Muscle layer of duodenum (tissue), 2 donors: Measurements from ENCODE around the gene NDOR1.

Experiments used
- H3K27ac ChIP-seq: one replicate; pipeline ENCODE4 v1.7.0; 2013; ENCODE audit warnings: mild to moderate bottlenecking, low read length
- H3K27me3 ChIP-seq: one replicate; pipeline ENCODE4 v1.7.0; 2013; ENCODE audit warnings: low read depth, mild to moderate bottlenecking, control low read depth, low read length
- H3K36me3 ChIP-seq, 2 donors: one replicate each; pipeline ENCODE4 v1.7.0; 2013; ENCODE audit warnings: low read length in 2 of 2, control low read depth in 1 of 2, mild to moderate bottlenecking in 1 of 2; ENCODE audit not compliant: insufficient read depth in 2 of 2, control insufficient read depth in 1 of 2
- H3K4me1 ChIP-seq, 2 donors: one replicate each; pipeline ENCODE4 v1.7.0; 2013; ENCODE audit warnings: low read length in 2 of 2, mild to moderate bottlenecking in 2 of 2, control low read depth in 1 of 2, moderate library complexity in 1 of 2; ENCODE audit not compliant: insufficient read depth in 2 of 2, control insufficient read depth in 1 of 2
- H3K4me3 ChIP-seq, 2 donors: one replicate each; pipeline ENCODE4 v1.7.0; 2013; ENCODE audit warnings: low read length in 2 of 2, low read depth in 1 of 2, mild to moderate bottlenecking in 1 of 2
- H3K9me3 ChIP-seq, 2 donors: one replicate each; pipeline ENCODE4 v1.7.0; 2013; ENCODE audit warnings: low read length in 2 of 2, control low read depth in 1 of 2, mild to moderate bottlenecking in 1 of 2; ENCODE audit not compliant: control insufficient read depth in 1 of 2
- donor health status: healthy.

The NDOR1 gene

DNA sequence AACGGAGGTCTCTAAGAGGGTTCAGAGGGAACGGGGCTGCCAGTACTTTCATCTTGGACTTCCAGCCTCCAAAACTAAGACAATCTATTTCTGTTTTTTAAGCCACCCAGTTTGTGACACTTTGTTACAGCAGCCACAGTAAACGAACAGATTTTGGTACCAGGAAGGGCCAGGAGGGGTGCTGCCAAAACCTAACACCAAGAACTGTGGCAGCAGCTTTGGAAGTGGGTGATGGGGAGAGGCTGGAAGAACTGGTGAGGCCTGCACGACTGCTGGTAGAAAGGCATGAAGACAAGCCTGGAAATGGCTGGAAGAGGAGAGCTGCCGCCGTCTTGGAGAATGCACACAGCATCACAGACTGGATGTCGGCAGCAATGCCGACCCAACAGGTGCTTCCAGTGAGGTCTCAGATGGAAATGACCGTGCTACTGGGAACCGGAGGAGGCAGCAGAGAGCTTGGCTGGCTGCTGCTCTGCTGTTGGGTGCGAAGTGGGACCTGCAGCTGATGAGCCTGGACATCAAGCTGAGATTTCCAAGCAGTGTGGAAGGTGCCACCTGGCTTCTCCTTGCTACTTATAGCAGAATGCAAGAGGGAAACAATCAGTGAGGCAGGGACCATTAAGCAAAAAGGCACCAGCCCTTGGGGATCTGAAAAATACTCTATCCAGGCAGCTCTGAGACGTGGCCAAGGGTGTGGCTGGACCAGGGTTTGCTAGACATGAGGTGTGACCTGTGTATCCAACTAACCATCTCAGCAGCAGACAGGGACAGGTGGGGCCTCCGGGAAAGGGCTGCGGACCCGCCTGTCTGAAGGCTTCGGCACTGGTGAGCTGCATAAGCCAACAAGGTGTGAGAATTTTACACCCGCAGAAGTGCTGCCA is 29.0 kb upstream of the NDOR1 start:
- Histone ChIP-seq H3K27ac (no peak overlapping the region), H3K9me3 (no peaks in the 10 kb centered on the region), H3K4me3 (no peak overlapping the region), H3K27me3 (no peaks in the 10 kb centered on the region), H3K4me1 (no peaks in the 10 kb centered on the region), H3K36me3 (peaks cover 14 to 49% of the 10 kb centered on the region in 2 donors)

DNA sequence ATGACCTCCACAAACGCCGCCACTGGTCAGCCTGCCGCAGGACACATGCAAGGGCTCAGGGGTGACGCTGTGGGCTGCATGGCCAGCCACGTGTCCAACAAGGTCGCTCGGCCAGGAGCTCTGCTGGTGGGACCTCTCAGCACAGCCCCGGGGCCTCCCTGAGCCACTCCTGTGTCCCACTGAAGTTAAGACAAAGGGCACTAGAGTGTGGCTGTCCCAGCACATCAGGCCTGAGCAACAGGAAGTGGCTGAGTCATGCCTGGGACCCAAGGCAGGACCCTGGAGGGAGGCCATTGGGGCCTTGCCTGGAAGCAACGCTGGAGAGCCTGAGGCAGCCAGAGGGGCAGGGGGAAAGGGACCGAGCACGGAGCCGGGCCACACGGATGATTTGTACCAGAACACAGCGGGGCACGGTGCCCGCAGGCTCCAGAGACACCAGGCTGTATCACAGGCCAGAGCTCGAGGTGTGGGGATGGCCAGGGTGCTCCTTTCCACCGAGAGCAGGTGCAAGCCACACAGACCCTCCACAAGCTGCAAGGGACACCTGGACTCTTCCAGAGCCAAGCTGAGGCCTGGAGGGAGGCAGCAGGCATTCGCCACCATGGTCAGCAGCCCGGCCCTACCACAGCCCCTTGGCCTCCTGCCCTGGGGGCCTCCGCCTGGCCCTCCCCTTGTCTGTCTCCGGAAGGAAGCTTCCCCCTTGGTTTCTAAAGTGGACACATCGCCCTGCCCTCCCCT is 27.1 kb upstream of the NDOR1 start:
- peaks cover 19 to 67% of the 10 kb centered on the region in 2 donors for H3K36me3 ChIP-seq

GRCh38 chr9:137178939-137179630 is 26.4 kb upstream of the NDOR1 start:
- no peaks in the 10 kb centered on the region for H3K9me3 ChIP-seq
- H3K4me3 ChIP-seq = no peak overlapping the region
- H3K27ac ChIP-seq = no peak overlapping the region
- H3K36me3 ChIP-seq = peaks cover 26 to 74% of the 10 kb centered on the region in 2 donors
- H3K27me3 ChIP-seq = no peaks in the 10 kb centered on the region
- H3K4me1 ChIP-seq = no peaks in the 10 kb centered on the region

More for the DNA sequence above, 27.1 kb upstream of the NDOR1 start:
- Histone ChIP-seq H3K4me1 (no peaks in the 10 kb centered on the region), H3K9me3 (no peaks in the 10 kb centered on the region), H3K27me3 (no peaks in the 10 kb centered on the region), H3K27ac (no peak overlapping the region), H3K4me3 (no peak overlapping the region)

DNA sequence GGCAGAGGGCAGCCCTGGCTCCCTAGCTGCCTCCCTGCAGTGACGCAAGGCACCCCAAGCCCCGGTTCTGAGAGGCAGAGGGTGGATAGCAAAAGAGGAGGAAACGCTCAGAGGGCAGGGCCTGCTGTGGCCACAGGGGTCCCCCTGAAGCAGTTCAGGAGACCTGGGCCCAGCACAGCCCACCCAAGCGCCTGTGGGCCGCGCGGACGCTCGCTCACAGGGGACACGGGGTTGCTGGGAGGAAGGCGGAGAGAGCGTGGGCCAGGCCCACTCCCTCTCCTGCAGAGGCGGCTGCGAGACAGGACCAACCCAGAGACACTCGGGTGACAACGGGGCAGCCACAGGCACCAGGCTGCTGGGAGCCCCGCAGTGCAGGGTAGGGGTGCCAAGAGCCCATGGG is 25.7 kb upstream of the NDOR1 start:
- Histone ChIP-seq H3K27me3 (no peaks in the 10 kb centered on the region), H3K4me3 (no peak overlapping the region), H3K27ac (no peak overlapping the region), H3K4me1 (no peaks in the 10 kb centered on the region), H3K9me3 (no peaks in the 10 kb centered on the region), H3K36me3 (peaks cover 28 to 81% of the 10 kb centered on the region in 2 donors)

DNA sequence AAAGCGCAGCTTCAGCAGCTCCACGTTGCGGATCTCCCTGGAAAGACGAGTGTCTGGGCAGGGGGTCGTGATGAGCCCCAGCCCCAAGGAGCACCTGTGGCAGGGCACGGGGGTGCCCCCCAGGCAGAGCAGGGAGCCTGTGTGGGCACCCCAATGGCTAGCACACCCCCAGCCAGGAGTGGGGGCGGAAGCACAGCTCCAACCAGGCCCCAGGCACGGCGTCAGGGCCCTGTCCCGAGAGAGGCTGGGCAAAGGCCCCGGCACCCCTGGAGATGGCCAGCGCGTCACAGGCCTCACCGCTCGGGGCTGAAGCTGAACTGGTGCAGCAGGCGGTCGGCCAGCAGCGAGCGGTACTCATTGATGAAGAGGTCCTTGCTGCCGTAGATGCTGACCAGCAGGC is 25.0 kb upstream of the NDOR1 start:
- H3K9me3 ChIP-seq = no peaks in the 10 kb centered on the region
- H3K4me1 ChIP-seq = peaks cover 0 to under 1% of the 10 kb centered on the region in 2 donors
- H3K27me3 ChIP-seq = no peaks in the 10 kb centered on the region
- no peak overlapping the region for H3K4me3 ChIP-seq
- H3K36me3 ChIP-seq = peaks cover 28 to 88% of the 10 kb centered on the region in 2 donors
- no peak overlapping the region for H3K27ac ChIP-seq

DNA sequence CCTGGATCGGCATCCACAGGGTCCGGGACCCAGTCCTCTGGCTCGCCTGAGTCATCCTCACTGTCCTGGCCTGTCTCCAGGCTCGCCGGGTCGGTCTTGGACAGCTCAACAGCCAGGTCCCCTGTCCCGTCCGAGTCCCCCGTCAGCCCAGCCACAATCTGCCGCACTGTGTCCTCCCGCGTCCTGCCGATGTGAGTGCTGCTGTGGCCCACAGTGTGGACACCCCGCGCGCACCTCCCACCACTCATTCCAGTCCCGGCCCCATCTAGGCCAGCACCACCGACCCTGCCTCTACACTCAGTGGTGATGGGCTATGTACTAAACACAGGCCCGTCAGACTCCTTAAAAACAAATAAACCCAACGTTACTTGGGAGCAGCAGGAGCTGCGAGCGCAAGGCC is 23.8 kb upstream of the NDOR1 start:
- Histone ChIP-seq H3K27ac (no peak overlapping the region), H3K4me1 (peaks cover 1 to 12% of the 10 kb centered on the region in 2 donors), H3K4me3 (no peak overlapping the region), H3K9me3 (no peaks in the 10 kb centered on the region), H3K36me3 (peaks cover 28 to 100% of the 10 kb centered on the region in 2 donors), H3K27me3 (no peaks in the 10 kb centered on the region)

- H3K36me3 ChIP-seq = peaks cover 28 to 94% of the 10 kb centered on the region in 2 donors
- no peak overlapping the region for H3K27ac ChIP-seq
- peaks cover 11 to 24% of the 10 kb centered on the region in 2 donors for H3K4me1 ChIP-seq
- no peaks in the 10 kb centered on the region for H3K9me3 ChIP-seq
- no peaks in the 10 kb centered on the region for H3K27me3 ChIP-seq
- no peak overlapping the region for H3K4me3 ChIP-seq
Observed at GRCh38 chr9:137182836-137183235, 22.7 kb upstream of the NDOR1 start.

DNA sequence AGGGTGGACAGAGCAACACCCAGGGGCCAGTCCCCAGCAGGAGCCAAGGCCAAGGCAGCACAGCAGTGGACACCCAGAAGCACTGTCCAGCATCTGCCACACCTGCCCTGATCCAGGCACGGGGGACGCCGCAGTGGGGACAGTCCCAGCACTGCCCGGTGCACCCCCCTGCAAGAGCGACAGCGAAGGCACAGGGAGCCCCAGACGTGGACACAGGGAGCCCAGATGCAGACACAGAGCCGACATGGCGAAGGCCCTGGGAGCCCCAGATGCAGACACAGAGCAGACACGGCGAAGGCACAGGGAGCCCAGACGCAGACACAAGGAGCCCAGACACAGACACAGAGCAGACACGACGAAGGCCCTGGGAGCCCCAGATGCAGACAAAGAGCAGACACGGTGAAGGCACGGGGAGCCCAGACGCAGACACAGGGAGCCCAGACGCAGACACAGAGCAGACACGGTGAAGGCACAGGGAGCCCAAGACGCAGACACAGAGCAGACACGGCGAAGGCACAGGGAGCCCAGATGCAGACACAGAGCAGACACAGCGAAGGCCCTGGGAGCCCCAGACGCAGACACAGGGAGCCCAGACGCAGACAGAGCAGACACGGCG is 21.4 kb upstream of the NDOR1 start:
- no peak overlapping the region for H3K4me3 ChIP-seq
- no peaks in the 10 kb centered on the region for H3K9me3 ChIP-seq
- peaks cover 28 to 92% of the 10 kb centered on the region in 2 donors for H3K36me3 ChIP-seq
- H3K4me1 ChIP-seq = peaks cover 11 to 26% of the 10 kb centered on the region in 2 donors
- no peaks in the 10 kb centered on the region for H3K27me3 ChIP-seq
- no peak overlapping the region for H3K27ac ChIP-seq

DNA sequence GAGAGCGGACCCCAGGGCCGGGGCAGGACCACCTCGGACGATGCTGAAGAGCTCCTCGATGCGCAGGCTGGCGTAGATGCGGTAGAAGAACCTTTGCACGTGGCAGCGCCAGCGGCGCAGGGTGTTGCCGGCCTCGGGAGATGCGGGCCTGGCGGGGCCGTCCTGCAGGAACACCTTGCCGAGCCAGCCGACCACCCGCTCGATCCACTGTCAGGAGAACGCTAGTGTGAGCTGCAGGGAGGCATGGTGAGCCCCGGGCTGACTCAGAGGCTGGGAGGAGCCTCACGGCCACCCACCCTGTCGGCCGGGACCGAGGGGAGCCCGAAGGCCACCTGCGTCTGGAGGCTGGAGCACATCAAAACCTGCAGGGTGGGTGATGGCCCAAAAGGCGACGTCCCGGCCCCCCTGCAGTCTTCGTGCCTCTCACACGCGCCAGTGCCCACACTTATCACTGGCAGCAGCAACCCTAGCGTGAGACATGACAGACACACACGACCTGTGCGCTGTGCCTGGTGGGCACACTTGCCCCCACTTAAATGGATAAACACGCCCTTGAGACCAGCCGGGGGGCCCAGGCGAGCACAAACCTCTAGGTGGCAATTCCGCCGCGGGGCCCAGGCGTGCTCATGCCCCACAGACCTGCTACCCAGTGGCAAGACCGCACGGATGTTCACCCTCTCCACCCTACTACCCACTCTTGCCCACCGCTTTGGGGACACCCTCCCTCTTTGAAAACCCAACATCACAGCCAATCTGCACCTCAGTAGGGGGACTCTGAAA is 20.4 kb upstream of the NDOR1 start:
- Histone ChIP-seq H3K36me3 (peaks cover 23 to 87% of the 10 kb centered on the region in 2 donors), H3K4me1 (peaks cover 11 to 36% of the 10 kb centered on the region in 2 donors), H3K9me3 (no peaks in the 10 kb centered on the region), H3K27me3 (no peaks in the 10 kb centered on the region), H3K27ac (no peak overlapping the region), H3K4me3 (no peak overlapping the region)

- Histone ChIP-seq H3K27ac (no peak overlapping the region), H3K27me3 (no peaks in the 10 kb centered on the region), H3K36me3 (peaks cover 20 to 86% of the 10 kb centered on the region in 2 donors), H3K4me3 (no peak overlapping the region), H3K9me3 (no peaks in the 10 kb centered on the region), H3K4me1 (peaks cover 11 to 43% of the 10 kb centered on the region in 2 donors)
Observed at GRCh38 chr9:137185921-137186320, 19.6 kb upstream of the NDOR1 start.
